ENCODE measurements around the gene MEF2A.
"Not testable (repeated sequence)": the region's sequence is repeated elsewhere in the genome, so short reads cannot be mapped to it uniquely, and the experiment has no call there.

DNA sequence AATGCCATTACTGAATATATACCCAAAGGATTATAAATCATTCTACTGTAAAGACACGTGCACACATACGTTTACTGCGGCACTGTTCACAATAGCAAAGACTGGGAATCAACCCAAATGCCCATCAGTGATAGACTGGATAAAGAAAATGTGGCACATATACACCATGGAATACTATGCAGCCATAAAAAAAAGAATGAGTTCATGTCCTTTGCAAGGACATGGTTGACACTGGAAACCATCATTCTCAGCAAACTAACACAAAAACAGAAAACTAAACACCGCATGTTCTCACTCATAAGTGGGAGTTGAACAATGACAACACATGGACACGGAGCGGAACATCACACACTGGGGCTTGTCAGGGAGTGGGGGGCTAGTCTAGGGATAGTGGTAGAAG is 100.3 kb downstream of the MEF2A start:
- TF ChIP-seq CTCF, POLR2AphosphoS5, POLR2A (IDR thresholded peaks at IDR 0.05): not testable (repeated sequence)

Data from breast epithelium (tissue), 3 donors.